Measurements from ENCODE around the gene PACSIN1.
A peak's percentile ranks its signal among the peaks of the same experiment; 100 is the strongest.

Gene PACSIN1

DNA sequence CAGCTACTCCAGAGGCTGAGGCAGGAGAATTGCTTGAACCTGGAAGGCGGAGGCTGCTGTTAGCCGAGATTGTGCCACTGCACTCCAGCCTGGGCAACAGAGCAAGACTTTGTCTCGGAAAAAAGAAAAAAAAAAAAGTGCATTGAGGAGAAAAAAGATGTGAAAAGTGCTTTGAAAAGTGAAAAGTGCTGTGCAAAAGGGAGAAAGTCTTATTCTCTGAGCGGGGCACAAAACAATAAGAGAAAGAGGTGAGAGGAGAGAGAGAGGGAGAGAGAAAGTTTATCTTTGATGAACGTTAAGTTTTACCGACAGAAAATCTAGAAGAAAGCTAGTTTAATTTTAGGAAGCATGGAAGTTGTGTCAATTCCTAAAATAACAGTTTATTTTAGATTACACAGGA, 3.9 kb upstream of the PACSIN1 start:
- H2BK120ac ChIP-seq (ENCODE audit: low read depth, low read length): no peak overlapping the region
- no peak overlapping the region for H4K8ac ChIP-seq (ENCODE audit: low read depth, low read length)
- no peak overlapping the region for H2BK12ac ChIP-seq (ENCODE audit: low read length)
- no peak overlapping the region for H3K14ac ChIP-seq (ENCODE audit: low read length)
- H3K9ac ChIP-seq (ENCODE audit: low read depth, low read length, poor library complexity): no peak overlapping the region
- no peak overlapping the region for H3K18ac ChIP-seq (ENCODE audit: low read length)
- H2AK5ac ChIP-seq (ENCODE audit: low read depth, low read length): no peak overlapping the region
- H3K36me3 ChIP-seq (replicated peaks in 1 of 2; ENCODE audit: control insufficient read depth in 2 of 2, insufficient read depth in 2 of 2, low read length in 2 of 2): no peaks in the 10 kb centered on the region
- DNase-seq (ENCODE audit: low spot score): no peak
- no peak overlapping the region for H3K23ac ChIP-seq (ENCODE audit: low read depth, low read length, poor library complexity)
- H2AFZ ChIP-seq (ENCODE audit: low read length): peak overlapping the region; percentile 68
- H3K4me3 ChIP-seq (ENCODE audit: low read length in 2 of 2): no peak overlapping the region
- H3K9me3 ChIP-seq (replicated peaks in 1 of 2; ENCODE audit: control insufficient read depth in 2 of 2, insufficient read depth in 1 of 2, low read depth in 1 of 2, low read length in 2 of 2): no peaks in the 10 kb centered on the region
- H3K4me1 ChIP-seq (ENCODE audit: control insufficient read depth in 2 of 2, insufficient read depth in 1 of 2, low read depth in 1 of 2, low read length in 2 of 2): peaks cover 5 to 18% of the 10 kb centered on the region in 2 donors
- H3K4ac ChIP-seq (ENCODE audit: low read length): no peak overlapping the region
- no CpG with 5 or more reads among the region's 6 CpGs for WGBS, 2 donors (ENCODE audit: extremely low coverage in 2 of 2, insufficient read length in 2 of 2, insufficient replicate concordance in 1 of 2)
- no peak overlapping the region for H2BK5ac ChIP-seq (ENCODE audit: low read length)
- H3K27ac ChIP-seq (replicated peaks; ENCODE audit: low read length): no peak overlapping the region
- H3K27me3 ChIP-seq (ENCODE audit: control insufficient read depth in 3 of 3, insufficient read depth in 3 of 3, low read depth in 1 of 3, low read length in 3 of 3): peaks cover 0 to 32% (median 14%) of the 10 kb centered on the region in 3 experiments
- H3K4me2 ChIP-seq (ENCODE audit: insufficient read depth, low read length, poor library complexity, severe bottlenecking): no peak overlapping the region
- no peaks in the 10 kb centered on the region for H3K79me1 ChIP-seq (ENCODE audit: low read depth, low read length)
- no peak overlapping the region for H4K91ac ChIP-seq (ENCODE audit: low read depth, low read length, poor library complexity)
- no peak overlapping the region for H2BK15ac ChIP-seq (ENCODE audit: low read length)

DNA sequence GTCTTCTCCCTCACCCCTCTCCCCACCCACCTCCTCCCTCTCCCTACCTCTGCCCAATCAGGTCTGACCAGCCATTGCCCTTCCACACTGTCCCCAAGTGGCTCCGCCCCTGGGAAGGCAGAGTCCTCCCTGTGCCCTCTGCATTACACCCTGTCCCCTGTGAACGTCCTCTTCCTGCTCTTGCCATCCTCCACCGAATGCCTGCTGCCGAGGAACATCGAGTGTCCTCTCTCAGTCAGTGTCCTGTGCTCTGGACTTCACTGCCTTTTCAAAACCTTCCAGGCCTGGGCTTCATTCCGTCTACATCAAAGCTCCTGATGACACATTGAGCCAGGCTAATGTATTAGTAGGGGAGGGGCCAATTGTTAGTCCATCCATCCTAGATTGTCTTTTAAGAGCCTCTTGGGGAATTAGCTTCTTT, 3.3 kb upstream of the PACSIN1 start:
- Histone ChIP-seq H4K8ac (ENCODE audit: low read depth, low read length) (no peak overlapping the region), H3K27ac (replicated peaks; ENCODE audit: low read length) (peak overlapping the region; percentile 9), H3K9ac (ENCODE audit: low read depth, low read length, poor library complexity) (no peak overlapping the region), H2AK5ac (ENCODE audit: low read depth, low read length) (no peak overlapping the region), H3K4ac (ENCODE audit: low read length) (no peak overlapping the region), H3K4me3 (ENCODE audit: low read length in 2 of 2) (no peak overlapping the region), H3K9me3 (replicated peaks in 1 of 2; ENCODE audit: control insufficient read depth in 2 of 2, insufficient read depth in 1 of 2, low read depth in 1 of 2, low read length in 2 of 2) (no peaks in the 10 kb centered on the region), H3K23ac (ENCODE audit: low read depth, low read length, poor library complexity) (no peak overlapping the region), H3K18ac (ENCODE audit: low read length) (no peak overlapping the region), H3K4me2 (ENCODE audit: insufficient read depth, low read length, poor library complexity, severe bottlenecking) (peak overlapping the region; percentile 28), H3K4me1 (ENCODE audit: control insufficient read depth in 2 of 2, insufficient read depth in 1 of 2, low read depth in 1 of 2, low read length in 2 of 2) (peaks cover 5 to 13% of the 10 kb centered on the region in 2 donors), H2BK5ac (ENCODE audit: low read length) (no peak overlapping the region), H4K91ac (ENCODE audit: low read depth, low read length, poor library complexity) (no peak overlapping the region), H2BK15ac (ENCODE audit: low read length) (no peak overlapping the region), H3K36me3 (replicated peaks in 1 of 2; ENCODE audit: control insufficient read depth in 2 of 2, insufficient read depth in 2 of 2, low read length in 2 of 2) (no peaks in the 10 kb centered on the region), H2BK12ac (ENCODE audit: low read length) (no peak overlapping the region), H2BK120ac (ENCODE audit: low read depth, low read length) (no peak overlapping the region), H3K14ac (ENCODE audit: low read length) (peak overlapping the region; percentile 61), H3K79me1 (ENCODE audit: low read depth, low read length) (no peaks in the 10 kb centered on the region), H3K27me3 (ENCODE audit: control insufficient read depth in 3 of 3, insufficient read depth in 3 of 3, low read depth in 1 of 3, low read length in 3 of 3) (peaks cover 0 to 35% (median 14%) of the 10 kb centered on the region in 3 experiments), H2AFZ (ENCODE audit: low read length) (peak overlapping the region; percentile 68)
- no peak for DNase-seq (ENCODE audit: low spot score)
- no CpG with 5 or more reads among the region's 6 CpGs for WGBS, 2 donors (ENCODE audit: extremely low coverage in 2 of 2, insufficient read length in 2 of 2, insufficient replicate concordance in 1 of 2)

DNA sequence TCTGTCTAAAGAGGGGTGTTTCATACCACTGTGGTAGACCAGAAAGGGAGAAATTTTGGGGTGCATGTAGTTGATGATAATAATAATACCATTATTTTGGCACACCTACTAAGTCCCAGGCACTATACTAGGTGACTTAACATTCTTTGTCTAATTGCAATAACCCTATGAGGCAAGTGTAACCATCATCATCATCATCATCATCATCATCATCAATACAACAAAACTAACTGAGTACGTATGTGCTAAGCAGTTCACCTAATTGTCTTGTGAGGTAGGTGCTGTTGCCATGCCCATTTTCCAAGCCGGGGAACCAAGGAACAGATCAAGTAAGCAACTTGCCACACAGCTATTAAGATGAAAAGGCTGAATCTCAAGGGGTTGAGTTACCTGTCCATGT, 2.6 kb upstream of the PACSIN1 start:
- H4K8ac ChIP-seq (ENCODE audit: low read depth, low read length): no peak overlapping the region
- H3K4me3 ChIP-seq (ENCODE audit: low read length in 2 of 2): no peak overlapping the region
- H3K9me3 ChIP-seq (replicated peaks in 1 of 2; ENCODE audit: control insufficient read depth in 2 of 2, insufficient read depth in 1 of 2, low read depth in 1 of 2, low read length in 2 of 2): no peaks in the 10 kb centered on the region
- H4K91ac ChIP-seq (ENCODE audit: low read depth, low read length, poor library complexity): no peak overlapping the region
- H3K4me2 ChIP-seq (ENCODE audit: insufficient read depth, low read length, poor library complexity, severe bottlenecking): no peak overlapping the region
- no peak overlapping the region for H2AFZ ChIP-seq (ENCODE audit: low read length)
- H3K4ac ChIP-seq (ENCODE audit: low read length): no peak overlapping the region
- no CpG with 5 or more reads among the region's 2 CpGs for WGBS, 2 donors (ENCODE audit: extremely low coverage in 2 of 2, insufficient read length in 2 of 2, insufficient replicate concordance in 1 of 2)
- H3K4me1 ChIP-seq (ENCODE audit: control insufficient read depth in 2 of 2, insufficient read depth in 1 of 2, low read depth in 1 of 2, low read length in 2 of 2): peaks cover 5 to 11% of the 10 kb centered on the region in 2 donors
- H3K18ac ChIP-seq (ENCODE audit: low read length): no peak overlapping the region
- H3K79me1 ChIP-seq (ENCODE audit: low read depth, low read length): no peaks in the 10 kb centered on the region
- no peak overlapping the region for H3K9ac ChIP-seq (ENCODE audit: low read depth, low read length, poor library complexity)
- no peak for DNase-seq (ENCODE audit: low spot score)
- no peak overlapping the region for H2BK12ac ChIP-seq (ENCODE audit: low read length)
- no peak overlapping the region for H2BK120ac ChIP-seq (ENCODE audit: low read depth, low read length)
- no peak overlapping the region for H3K23ac ChIP-seq (ENCODE audit: low read depth, low read length, poor library complexity)
- H2AK5ac ChIP-seq (ENCODE audit: low read depth, low read length): no peak overlapping the region
- no peaks in the 10 kb centered on the region for H3K36me3 ChIP-seq (replicated peaks in 1 of 2; ENCODE audit: control insufficient read depth in 2 of 2, insufficient read depth in 2 of 2, low read length in 2 of 2)
- no peak overlapping the region for H2BK5ac ChIP-seq (ENCODE audit: low read length)
- no peak overlapping the region for H3K27ac ChIP-seq (replicated peaks; ENCODE audit: low read length)
- H2BK15ac ChIP-seq (ENCODE audit: low read length): no peak overlapping the region
- H3K14ac ChIP-seq (ENCODE audit: low read length): no peak overlapping the region
- H3K27me3 ChIP-seq (ENCODE audit: control insufficient read depth in 3 of 3, insufficient read depth in 3 of 3, low read depth in 1 of 3, low read length in 3 of 3): peaks cover 0 to 42% (median 14%) of the 10 kb centered on the region in 3 experiments

DNA sequence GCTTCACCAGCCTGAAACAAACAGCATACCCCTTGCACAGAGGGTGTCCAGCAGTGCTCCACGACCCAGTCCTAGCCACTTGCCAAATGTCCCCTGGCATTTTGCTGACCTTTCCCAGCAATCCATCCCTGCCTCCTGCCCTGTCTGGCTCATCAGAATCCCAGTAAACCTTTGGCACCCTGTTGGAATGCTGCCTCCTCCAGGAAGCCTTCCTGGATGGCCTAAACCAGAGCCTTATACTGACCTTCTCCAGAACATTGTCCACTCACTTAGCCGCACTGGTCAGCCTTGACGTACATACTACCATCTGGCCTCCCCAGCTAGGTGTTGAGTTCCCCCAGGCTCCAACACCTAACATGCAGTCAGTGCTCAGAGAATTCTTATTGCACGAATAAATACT, 2.0 kb upstream of the PACSIN1 start:
- Histone ChIP-seq H3K4me3 (ENCODE audit: low read length in 2 of 2) (no peak overlapping the region), H2BK15ac (ENCODE audit: low read length) (no peak overlapping the region), H3K18ac (ENCODE audit: low read length) (no peak overlapping the region), H4K91ac (ENCODE audit: low read depth, low read length, poor library complexity) (no peak overlapping the region), H2AK5ac (ENCODE audit: low read depth, low read length) (no peak overlapping the region), H3K27me3 (ENCODE audit: control insufficient read depth in 3 of 3, insufficient read depth in 3 of 3, low read depth in 1 of 3, low read length in 3 of 3) (peaks cover 0 to 45% (median 14%) of the 10 kb centered on the region in 3 experiments), H3K4ac (ENCODE audit: low read length) (no peak overlapping the region), H2AFZ (ENCODE audit: low read length) (no peak overlapping the region), H3K79me1 (ENCODE audit: low read depth, low read length) (no peaks in the 10 kb centered on the region), H3K4me2 (ENCODE audit: insufficient read depth, low read length, poor library complexity, severe bottlenecking) (no peak overlapping the region), H3K14ac (ENCODE audit: low read length) (no peak overlapping the region), H3K9me3 (replicated peaks in 1 of 2; ENCODE audit: control insufficient read depth in 2 of 2, insufficient read depth in 1 of 2, low read depth in 1 of 2, low read length in 2 of 2) (no peaks in the 10 kb centered on the region), H3K4me1 (ENCODE audit: control insufficient read depth in 2 of 2, insufficient read depth in 1 of 2, low read depth in 1 of 2, low read length in 2 of 2) (peaks cover 5 to 11% of the 10 kb centered on the region in 2 donors), H3K36me3 (replicated peaks in 1 of 2; ENCODE audit: control insufficient read depth in 2 of 2, insufficient read depth in 2 of 2, low read length in 2 of 2) (no peaks in the 10 kb centered on the region), H2BK5ac (ENCODE audit: low read length) (no peak overlapping the region), H3K9ac (ENCODE audit: low read depth, low read length, poor library complexity) (no peak overlapping the region), H4K8ac (ENCODE audit: low read depth, low read length) (no peak overlapping the region), H3K23ac (ENCODE audit: low read depth, low read length, poor library complexity) (no peak overlapping the region), H2BK120ac (ENCODE audit: low read depth, low read length) (no peak overlapping the region), H3K27ac (replicated peaks; ENCODE audit: low read length) (no peak overlapping the region), H2BK12ac (ENCODE audit: low read length) (no peak overlapping the region)
- WGBS, 2 donors (ENCODE audit: extremely low coverage in 2 of 2, insufficient read length in 2 of 2, insufficient replicate concordance in 1 of 2): no CpG with 5 or more reads among the region's 4 CpGs
- DNase-seq (ENCODE audit: low spot score): no peak

Measured in neuronal stem cell (in vitro differentiated cells).